GM12892 (cell line): ENCODE data around the gene CHD8.

Experiments used
- POLR2A ChIP-seq: IDR thresholded peaks from 2 replicates; pipeline ENCODE4 v1.6.1; 2011; ENCODE audit warnings: low read depth, low read length, control low read depth
- POLR2AphosphoS5 ChIP-seq: IDR thresholded peaks from 2 replicates; pipeline ENCODE4 v1.6.1; 2011; ENCODE audit warnings: low read depth, low read length, control low read depth
- TAF1 ChIP-seq: IDR thresholded peaks from 2 replicates; pipeline ENCODE4 v1.6.1; 2011; ENCODE audit warnings: low read depth, mild to moderate bottlenecking, control low read depth, low read length, borderline replicate concordance

GRCh38 chr14:21382886-21383847 lies 72.8 kb downstream of the CHD8 start:
- TF ChIP-seq POLR2A: peak; percentile 65
- no peak for TF ChIP-seq TAF1
- TF ChIP-seq POLR2AphosphoS5: peak; percentile 86
